SK-N-SH (cell line): ENCODE results near the gene EIF3C.
"Not testable (repeated sequence)": the region's sequence is repeated elsewhere in the genome, so short reads cannot be mapped to it uniquely, and the experiment has no call there.

Experiments
- CHD2 ChIP-seq: fragments of 150-350 bp; IDR thresholded peaks from 2 replicates; pipeline ENCODE4 v1.6.1; 2018; ENCODE audit warnings: low read length; ENCODE audit not compliant: partially characterized antibody
- POLR2AphosphoS5 ChIP-seq: IDR thresholded peaks from 2 replicates; pipeline ENCODE4 v1.6.1; 2012; ENCODE audit warnings: low read depth, low read length
- TAF1 ChIP-seq: IDR thresholded peaks from 2 replicates; pipeline ENCODE4 v1.6.1; 2012; ENCODE audit warnings: low read depth, mild to moderate bottlenecking, low read length, moderate library complexity, borderline replicate concordance
- TF ChIP-seq, protein P1 (sequence below): fragments of 200-600 bp; sonication (generic); IDR thresholded peaks from 2 replicates; pipeline ENCODE4 v1.6.1; 2017; ENCODE audit warnings: antibody characterized with exemption, mild to moderate bottlenecking, moderate library complexity
- TF ChIP-seq, protein P2 (sequence below): IDR thresholded peaks from 2 replicates; pipeline ENCODE4 v1.4.0; 2012; ENCODE audit warnings: low read depth, borderline replicate concordance
- TF ChIP-seq, protein P3 (sequence below): IDR thresholded peaks from 2 replicates; pipeline ENCODE4 v1.6.1; 2012; ENCODE audit warnings: mild to moderate bottlenecking, low read depth, low read length, moderate library complexity

DNA sequence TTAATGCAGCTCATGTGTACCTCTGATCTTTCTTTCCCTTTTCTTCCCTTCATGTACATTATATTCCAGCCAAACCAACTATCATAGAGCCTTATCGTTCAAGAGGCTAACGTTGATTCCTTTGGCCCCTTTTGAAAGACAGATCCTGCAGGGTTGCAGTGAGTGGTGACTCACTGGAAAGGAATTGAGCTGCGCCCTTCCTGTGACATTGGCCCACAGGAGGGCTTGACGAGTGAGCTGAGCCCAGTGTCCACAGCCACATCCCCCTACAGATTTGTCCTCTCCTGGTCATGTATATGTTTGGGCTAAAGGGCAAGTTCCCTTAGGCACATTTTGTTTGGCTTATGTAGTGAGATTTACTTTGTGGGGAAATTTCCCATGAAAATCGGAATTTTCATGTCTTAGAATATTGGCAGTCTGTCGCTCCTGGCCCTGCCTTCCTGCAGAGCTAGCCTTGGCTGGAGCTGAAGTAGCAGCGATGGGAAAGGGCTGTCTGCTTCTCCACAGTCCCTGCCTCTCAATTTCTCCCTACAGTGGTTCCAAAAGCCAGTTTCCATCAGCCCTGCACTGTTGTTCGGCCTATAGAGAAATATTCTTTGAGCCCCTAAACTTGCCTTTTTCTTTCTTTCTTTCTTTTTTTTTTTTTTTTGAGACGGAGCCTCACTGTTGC is 21.3 kb downstream of the EIF3C start:
- TF ChIP-seq, protein P1, sequence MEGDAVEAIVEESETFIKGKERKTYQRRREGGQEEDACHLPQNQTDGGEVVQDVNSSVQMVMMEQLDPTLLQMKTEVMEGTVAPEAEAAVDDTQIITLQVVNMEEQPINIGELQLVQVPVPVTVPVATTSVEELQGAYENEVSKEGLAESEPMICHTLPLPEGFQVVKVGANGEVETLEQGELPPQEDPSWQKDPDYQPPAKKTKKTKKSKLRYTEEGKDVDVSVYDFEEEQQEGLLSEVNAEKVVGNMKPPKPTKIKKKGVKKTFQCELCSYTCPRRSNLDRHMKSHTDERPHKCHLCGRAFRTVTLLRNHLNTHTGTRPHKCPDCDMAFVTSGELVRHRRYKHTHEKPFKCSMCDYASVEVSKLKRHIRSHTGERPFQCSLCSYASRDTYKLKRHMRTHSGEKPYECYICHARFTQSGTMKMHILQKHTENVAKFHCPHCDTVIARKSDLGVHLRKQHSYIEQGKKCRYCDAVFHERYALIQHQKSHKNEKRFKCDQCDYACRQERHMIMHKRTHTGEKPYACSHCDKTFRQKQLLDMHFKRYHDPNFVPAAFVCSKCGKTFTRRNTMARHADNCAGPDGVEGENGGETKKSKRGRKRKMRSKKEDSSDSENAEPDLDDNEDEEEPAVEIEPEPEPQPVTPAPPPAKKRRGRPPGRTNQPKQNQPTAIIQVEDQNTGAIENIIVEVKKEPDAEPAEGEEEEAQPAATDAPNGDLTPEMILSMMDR, result not testable (repeated sequence)
- TF ChIP-seq POLR2AphosphoS5, TAF1, CHD2: not testable (repeated sequence)
- TF ChIP-seq, protein P2, sequence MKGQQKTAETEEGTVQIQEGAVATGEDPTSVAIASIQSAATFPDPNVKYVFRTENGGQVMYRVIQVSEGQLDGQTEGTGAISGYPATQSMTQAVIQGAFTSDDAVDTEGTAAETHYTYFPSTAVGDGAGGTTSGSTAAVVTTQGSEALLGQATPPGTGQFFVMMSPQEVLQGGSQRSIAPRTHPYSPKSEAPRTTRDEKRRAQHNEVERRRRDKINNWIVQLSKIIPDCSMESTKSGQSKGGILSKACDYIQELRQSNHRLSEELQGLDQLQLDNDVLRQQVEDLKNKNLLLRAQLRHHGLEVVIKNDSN, result not testable (repeated sequence)
- TF ChIP-seq, protein P3, sequence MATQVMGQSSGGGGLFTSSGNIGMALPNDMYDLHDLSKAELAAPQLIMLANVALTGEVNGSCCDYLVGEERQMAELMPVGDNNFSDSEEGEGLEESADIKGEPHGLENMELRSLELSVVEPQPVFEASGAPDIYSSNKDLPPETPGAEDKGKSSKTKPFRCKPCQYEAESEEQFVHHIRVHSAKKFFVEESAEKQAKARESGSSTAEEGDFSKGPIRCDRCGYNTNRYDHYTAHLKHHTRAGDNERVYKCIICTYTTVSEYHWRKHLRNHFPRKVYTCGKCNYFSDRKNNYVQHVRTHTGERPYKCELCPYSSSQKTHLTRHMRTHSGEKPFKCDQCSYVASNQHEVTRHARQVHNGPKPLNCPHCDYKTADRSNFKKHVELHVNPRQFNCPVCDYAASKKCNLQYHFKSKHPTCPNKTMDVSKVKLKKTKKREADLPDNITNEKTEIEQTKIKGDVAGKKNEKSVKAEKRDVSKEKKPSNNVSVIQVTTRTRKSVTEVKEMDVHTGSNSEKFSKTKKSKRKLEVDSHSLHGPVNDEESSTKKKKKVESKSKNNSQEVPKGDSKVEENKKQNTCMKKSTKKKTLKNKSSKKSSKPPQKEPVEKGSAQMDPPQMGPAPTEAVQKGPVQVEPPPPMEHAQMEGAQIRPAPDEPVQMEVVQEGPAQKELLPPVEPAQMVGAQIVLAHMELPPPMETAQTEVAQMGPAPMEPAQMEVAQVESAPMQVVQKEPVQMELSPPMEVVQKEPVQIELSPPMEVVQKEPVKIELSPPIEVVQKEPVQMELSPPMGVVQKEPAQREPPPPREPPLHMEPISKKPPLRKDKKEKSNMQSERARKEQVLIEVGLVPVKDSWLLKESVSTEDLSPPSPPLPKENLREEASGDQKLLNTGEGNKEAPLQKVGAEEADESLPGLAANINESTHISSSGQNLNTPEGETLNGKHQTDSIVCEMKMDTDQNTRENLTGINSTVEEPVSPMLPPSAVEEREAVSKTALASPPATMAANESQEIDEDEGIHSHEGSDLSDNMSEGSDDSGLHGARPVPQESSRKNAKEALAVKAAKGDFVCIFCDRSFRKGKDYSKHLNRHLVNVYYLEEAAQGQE, result not testable (repeated sequence)
